HEK293T (cell line): ENCODE results near the gene RPTOR.

Experiments
- CTCF ChIA-PET: fragments of 350-600 bp; formaldehyde crosslinking; extraction: SDS; loops from one replicate; lab custom pipeline; 2021; ENCODE audit warnings: antibody characterized with exemption, inconsistent platforms; lab: Yijun Ruan, JAX
- POLR2A ChIA-PET: fragments of 350-600 bp; formaldehyde crosslinking; extraction: SDS; loops from one replicate; lab custom pipeline; 2020; ENCODE audit warnings: antibody characterized with exemption, inconsistent platforms; lab: Yijun Ruan, JAX
- DNase-seq: peaks from one replicate; pipeline ENCODE4 v3.0.0; 2012; ENCODE audit warnings: mixed read lengths; ENCODE audit errors: extremely low spot score
- ARNT ChIP-seq: fragments of 450-650 bp; IDR thresholded peaks from 2 replicates; pipeline ENCODE4 v1.6.1; 2017; ENCODE audit warnings: mild to moderate bottlenecking
- BHLHE40 ChIP-seq: fragments of 450-650 bp; IDR thresholded peaks from 2 replicates; pipeline ENCODE4 v1.6.1; 2016; ENCODE audit warnings: mild to moderate bottlenecking, moderate library complexity, borderline replicate concordance
- CTBP1 ChIP-seq: fragments of 450-650 bp; IDR thresholded peaks from 2 replicates; pipeline ENCODE4 v1.6.1; 2016; ENCODE audit warnings: borderline replicate concordance
- FOXA1 ChIP-seq: fragments of 450-650 bp; IDR thresholded peaks from 2 replicates; pipeline ENCODE4 v1.6.1; 2016; ENCODE audit warnings: mild to moderate bottlenecking
- FOXK2 ChIP-seq: fragments of 450-650 bp; IDR thresholded peaks from 2 replicates; pipeline ENCODE4 v1.6.1; 2016; ENCODE audit warnings: mild to moderate bottlenecking
- FOXM1 ChIP-seq: fragments of 450-650 bp; IDR thresholded peaks from 2 replicates; pipeline ENCODE4 v1.6.1; 2017; ENCODE audit warnings: mild to moderate bottlenecking, borderline replicate concordance
- HDGF ChIP-seq: fragments of 450-650 bp; IDR thresholded peaks from 2 replicates; pipeline ENCODE4 v1.6.1; 2017; ENCODE audit warnings: antibody characterized with exemption, borderline replicate concordance
- L3MBTL2 ChIP-seq: fragments of 450-650 bp; conservative IDR thresholded peaks from 2 replicates; pipeline ENCODE4 v1.6.1; 2016; ENCODE audit warnings: mild to moderate bottlenecking
- LEF1 ChIP-seq: fragments of 450-650 bp; IDR thresholded peaks from 2 replicates; pipeline ENCODE4 v1.6.1; 2017; ENCODE audit warnings: mild to moderate bottlenecking, borderline replicate concordance
- NFRKB ChIP-seq: fragments of 450-650 bp; IDR thresholded peaks from 2 replicates; pipeline ENCODE4 v1.6.1; 2016; ENCODE audit warnings: mild to moderate bottlenecking, moderate library complexity
- SP1 ChIP-seq: fragments of 450-650 bp; IDR thresholded peaks from 2 replicates; pipeline ENCODE4 v1.6.1; 2017
- SUZ12 ChIP-seq: fragments of 450-650 bp; IDR thresholded peaks from 2 replicates; pipeline ENCODE4 v1.6.1; 2016; ENCODE audit warnings: mild to moderate bottlenecking
- TARDBP ChIP-seq: fragments of 450-650 bp; IDR thresholded peaks from 2 replicates; pipeline ENCODE4 v1.6.1; 2016
- TF ChIP-seq, protein P1 (sequence below): fragments of 450-650 bp; IDR thresholded peaks from 2 replicates; pipeline ENCODE4 v1.6.1; 2016

RPTOR gene

DNA sequence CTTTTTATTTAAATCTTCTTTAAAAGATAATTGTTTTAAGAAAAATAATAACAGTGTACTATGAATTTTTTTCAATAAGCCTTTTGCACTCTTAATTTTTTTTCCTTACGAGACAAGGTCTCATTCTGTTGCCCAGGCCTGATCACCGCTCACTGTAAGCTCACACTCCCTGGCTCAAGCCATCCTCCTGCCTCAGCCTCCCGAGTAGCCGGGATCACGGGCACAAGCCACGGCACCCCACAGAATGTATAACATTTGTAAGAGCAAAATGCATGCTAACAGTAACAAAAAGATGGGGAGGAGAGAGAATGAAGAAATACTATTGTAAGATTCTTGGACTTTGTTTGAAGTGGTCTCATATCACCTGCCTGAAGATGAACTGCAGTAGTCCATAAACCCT is 320.1 kb downstream of the RPTOR start:
- DNase-seq: no peak
- ChIA-PET CTCF (no interaction called here), POLR2A (no interaction called here)
- TF ChIP-seq SP1 (no peak), NFRKB (no peak), L3MBTL2 (no peak), FOXK2 (no peak), FOXA1 (no peak)
- TF ChIP-seq, protein P1, sequence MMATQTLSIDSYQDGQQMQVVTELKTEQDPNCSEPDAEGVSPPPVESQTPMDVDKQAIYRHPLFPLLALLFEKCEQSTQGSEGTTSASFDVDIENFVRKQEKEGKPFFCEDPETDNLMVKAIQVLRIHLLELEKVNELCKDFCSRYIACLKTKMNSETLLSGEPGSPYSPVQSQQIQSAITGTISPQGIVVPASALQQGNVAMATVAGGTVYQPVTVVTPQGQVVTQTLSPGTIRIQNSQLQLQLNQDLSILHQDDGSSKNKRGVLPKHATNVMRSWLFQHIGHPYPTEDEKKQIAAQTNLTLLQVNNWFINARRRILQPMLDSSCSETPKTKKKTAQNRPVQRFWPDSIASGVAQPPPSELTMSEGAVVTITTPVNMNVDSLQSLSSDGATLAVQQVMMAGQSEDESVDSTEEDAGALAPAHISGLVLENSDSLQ: no peak

DNA sequence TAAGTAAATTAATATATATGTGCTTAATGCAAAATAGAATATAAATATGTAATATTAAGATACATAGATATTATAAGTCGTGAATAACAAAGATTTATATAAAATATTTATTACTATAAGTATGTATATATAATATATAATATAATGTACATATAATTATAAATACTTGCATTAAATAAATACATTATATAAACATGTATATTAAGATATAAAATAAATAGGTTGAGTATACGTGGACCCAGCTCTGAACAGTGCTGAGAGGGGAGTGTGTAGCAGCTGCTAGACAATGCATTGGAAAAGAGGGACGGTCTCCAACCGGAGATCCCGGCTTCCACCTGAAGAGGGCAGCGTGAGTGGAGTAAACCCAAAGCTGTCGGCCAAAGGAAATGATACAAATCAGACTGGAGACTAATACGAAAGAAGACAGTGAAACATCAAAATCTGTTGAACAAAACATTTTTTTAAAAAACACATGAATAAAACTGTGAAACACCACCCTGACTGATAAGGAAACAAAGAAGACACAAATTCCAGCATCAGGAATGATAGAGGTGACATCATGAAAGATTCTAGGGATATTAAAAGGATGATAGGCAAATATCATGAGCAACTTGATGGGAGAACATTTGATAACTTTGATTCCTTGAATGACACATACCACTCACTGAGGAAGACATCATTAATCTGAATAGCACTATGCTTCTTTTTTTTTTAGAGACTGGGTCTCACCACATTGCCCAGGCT is 321.6 kb downstream of the RPTOR start:
- TF ChIP-seq LEF1: no peak
- TF ChIP-seq SP1: no peak
- TF ChIP-seq, protein P1: peak; percentile 17; the same call in 1 of the 2 replicates
- DNase-seq: peak; percentile 83

DNA sequence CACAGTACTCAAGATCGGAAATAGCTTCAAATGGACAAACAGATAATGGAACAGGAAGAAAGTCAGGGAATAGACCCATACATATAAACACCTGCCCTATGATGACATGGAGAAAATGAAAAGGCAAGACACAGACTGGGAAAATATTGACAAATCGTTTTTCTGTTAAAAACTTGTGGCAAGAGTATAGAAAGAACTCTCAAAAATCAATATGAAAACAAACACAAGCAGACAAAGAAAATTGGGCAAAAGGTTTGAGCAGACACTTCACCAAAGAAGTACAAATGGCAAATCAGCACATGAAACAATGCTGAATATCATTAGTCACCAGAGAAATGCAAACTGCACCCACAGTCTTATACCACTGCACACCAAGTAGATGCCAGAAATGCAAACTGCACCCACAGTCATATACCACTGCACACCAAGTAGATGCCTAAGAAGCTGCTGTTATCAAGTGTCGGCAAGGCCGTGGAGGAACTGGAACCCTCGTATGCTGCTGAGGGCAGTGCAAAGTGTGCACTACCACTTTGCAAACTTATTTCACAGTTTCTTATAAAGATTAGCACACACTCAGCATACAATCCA is 323.5 kb downstream of the RPTOR start:
- no peak for TF ChIP-seq FOXK2
- CTCF ChIA-PET: no interaction called here
- DNase-seq: no peak
- POLR2A ChIA-PET: no interaction called here

More for the DNA sequence above, 321.6 kb downstream of the RPTOR start:
- CTCF ChIA-PET: interaction anchor here (0.7 to 1.1 kb wide), 4 partner anchors 23 to 33 kb away, joined by 3 to 7 read pairs (median 4); no protein-coding TSS in a partner anchor
- POLR2A ChIA-PET: no interaction called here

DNA sequence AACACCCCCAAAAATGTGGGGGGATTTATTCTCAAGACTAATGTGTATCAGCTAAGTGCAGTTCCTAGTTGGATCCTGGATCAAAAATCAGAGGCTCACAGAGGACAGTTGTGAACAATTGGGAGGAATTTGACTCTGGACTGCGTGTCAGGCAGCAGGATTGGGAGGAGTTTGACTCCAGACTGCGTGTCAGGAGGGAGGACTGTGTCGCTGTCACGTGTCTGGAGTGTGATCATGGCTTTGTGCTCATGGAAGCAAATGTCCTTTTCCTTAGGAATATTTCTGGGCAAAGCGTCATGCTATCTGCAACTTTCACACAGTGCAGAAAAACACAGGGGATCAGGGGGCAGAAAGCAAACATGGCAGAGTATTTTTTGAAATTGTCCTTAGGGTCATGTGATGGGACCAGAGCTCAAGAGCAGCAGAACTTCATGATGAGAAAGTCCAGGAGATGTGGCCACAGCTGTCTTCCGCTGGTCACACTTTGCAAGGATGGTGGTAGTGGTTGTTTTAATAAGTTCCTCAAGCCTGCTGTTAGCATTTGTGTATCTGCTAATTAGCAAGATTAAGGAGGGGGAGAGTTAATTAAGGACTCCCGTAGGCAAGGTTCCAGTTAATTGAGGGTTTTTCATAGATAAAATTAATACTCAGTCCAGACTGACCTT is 325.0 kb downstream of the RPTOR start:
- TF ChIP-seq FOXM1 (no peak), SUZ12 (no peak), TARDBP (no peak)
- POLR2A ChIA-PET: no interaction called here
- DNase-seq: no peak
- CTCF ChIA-PET: no interaction called here

DNA sequence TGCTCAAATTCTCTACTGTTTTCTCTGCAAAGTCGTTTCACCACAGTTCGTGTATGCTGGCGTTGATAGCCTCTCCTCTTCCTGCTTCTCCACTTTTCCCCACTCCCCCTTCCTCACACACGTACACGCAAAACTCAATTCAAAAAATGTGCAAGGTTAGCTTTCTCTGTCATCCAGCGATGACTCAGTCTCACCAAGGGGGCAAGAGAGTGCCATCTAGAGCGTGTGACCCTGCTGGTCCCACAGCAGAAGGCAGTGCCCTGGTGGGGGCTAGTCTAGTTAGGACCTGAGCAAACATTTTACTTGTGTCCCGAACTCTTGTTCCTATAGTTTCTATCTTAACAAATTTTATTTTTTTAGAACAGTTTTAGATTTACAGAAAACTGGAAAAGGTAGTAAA is 325.8 kb downstream of the RPTOR start:
- TF ChIP-seq SUZ12 (no peak), FOXA1 (no peak), CTBP1 (no peak), SP1 (no peak), TARDBP (no peak), FOXK2 (no peak), LEF1 (no peak), HDGF (no peak), ARNT (no peak), NFRKB (no peak)
- TF ChIP-seq, protein P1: no peak
- ChIA-PET CTCF (no interaction called here), POLR2A (no interaction called here)
- DNase-seq: no peak

DNA sequence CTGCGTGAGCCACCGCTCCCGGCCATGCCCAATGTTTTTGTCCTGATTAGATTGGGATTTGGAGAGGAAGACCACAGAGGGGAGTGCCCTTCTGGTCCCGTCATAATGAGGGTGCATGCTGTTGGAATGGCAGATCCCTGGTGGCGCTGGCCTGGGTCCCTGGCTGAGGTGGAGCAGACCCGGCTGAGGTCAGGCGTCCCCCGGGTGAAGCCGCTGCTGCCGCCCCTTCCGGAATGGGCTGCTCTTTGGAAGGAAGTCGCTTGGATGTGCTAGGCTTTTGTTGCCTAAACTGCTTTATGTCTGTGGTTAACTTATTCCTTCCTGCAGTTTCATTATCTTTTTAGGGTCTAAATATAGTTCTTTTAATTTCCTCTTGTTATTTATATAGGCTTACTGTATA is 326.7 kb downstream of the RPTOR start:
- CTCF ChIA-PET: interaction anchor here (0.6 kb wide), 2 partner anchors 51 to 1219 kb away, joined by 3 to 4 read pairs; no protein-coding TSS in a partner anchor

More for the DNA sequence above, 326.7 kb downstream of the RPTOR start:
- TF ChIP-seq BHLHE40: no peak
- no peak for TF ChIP-seq SUZ12
- TF ChIP-seq, protein P1: no peak
- no peak for TF ChIP-seq FOXM1
- POLR2A ChIA-PET: no interaction called here
- no peak for DNase-seq
